Stimulated activated CD4-positive, alpha-beta T cell treated with anti-CD3 and anti-CD28 coated beads, Interleukin-1b, Interleukin-23, amount 100 ng/mL, for 4 hours (primary cell): Measurements from ENCODE around the gene CRIM1.

Source experiments
- DNase-seq, 2 donors: peaks; one replicate each; pipeline ENCODE4 v3.0.0-alpha.2; 2020; ENCODE audit warnings: low read depth in 2 of 2

CRIM1 gene

DNA sequence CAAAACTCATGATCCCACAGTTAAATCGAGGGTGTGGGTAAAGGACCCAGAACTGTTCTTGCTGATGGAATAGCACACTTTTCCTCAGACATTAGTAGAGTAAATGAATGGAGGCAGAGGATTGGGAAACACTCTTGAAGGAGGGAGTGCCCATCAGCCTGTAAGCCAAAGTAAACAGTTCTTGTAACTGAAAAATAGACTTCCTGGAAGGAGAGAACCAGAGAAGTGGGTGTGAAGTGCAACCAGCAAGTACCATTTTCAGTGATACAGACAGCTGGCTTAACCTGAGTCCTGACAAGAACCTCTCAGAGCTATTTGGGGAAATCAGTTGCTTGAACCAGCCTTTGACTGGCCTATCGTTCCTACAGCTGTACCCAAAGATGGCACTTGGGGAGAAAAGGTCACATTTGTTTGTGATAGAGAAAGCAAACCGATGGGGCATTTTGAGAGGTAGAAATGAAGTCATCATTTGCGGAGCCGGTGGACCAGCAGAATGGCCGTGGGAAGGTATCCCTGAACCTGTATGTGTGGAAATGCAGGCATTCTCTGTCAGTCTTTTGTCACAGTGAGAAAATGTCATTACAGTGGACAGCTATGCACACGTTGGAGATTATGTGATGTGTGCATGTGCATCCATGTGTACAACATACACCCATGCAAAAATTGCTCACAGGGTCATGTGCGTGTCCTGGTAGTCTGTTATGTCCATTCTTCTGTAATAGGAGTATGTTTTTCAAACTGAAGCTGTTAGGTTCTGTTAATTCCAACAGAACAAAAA lies 17.8 kb downstream of the CRIM1 start:
- no peak for DNase-seq

DNA sequence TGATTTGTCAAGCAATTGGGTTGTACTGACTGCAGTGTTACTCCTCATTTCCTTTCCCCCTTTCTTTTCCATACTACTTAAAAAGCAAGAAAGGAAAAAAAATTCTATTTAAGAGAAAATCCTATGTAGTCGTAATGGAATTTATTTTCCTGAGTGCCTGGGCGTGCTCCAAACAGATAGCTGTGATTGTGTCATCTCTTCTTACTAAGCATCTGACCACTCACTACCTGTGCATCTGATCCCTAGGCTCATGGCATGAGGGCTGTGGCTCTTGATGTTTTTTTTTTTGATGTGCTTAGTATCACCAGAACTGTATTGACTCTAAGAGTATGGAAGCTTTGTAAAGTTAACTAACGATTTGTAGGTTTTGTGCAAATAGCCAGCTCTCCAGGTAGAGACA lies 19.0 kb downstream of the CRIM1 start:
- DNase-seq: no peak

DNA sequence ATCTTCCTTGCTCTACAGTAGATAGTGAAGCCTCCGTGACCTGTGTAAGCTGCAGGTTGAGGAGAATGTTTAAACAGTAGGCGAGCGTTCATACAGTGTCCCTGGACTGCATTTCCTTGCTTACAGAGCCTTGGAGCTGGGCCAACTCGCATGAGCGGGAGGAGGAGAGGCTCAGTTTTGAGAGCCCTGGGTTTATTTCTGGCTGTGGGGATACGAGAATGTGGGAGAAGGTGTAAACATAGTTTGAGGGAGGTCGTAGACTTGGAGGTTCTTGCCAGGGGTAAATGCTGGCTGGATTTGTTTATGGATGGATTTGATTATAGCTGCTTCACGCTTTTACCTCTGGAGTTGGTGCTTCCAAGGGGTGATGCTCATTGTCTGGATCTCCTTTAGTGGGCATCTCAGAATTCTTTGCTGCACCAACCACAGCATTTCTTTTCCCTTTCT lies 20.8 kb downstream of the CRIM1 start:
- no peak for DNase-seq

DNA sequence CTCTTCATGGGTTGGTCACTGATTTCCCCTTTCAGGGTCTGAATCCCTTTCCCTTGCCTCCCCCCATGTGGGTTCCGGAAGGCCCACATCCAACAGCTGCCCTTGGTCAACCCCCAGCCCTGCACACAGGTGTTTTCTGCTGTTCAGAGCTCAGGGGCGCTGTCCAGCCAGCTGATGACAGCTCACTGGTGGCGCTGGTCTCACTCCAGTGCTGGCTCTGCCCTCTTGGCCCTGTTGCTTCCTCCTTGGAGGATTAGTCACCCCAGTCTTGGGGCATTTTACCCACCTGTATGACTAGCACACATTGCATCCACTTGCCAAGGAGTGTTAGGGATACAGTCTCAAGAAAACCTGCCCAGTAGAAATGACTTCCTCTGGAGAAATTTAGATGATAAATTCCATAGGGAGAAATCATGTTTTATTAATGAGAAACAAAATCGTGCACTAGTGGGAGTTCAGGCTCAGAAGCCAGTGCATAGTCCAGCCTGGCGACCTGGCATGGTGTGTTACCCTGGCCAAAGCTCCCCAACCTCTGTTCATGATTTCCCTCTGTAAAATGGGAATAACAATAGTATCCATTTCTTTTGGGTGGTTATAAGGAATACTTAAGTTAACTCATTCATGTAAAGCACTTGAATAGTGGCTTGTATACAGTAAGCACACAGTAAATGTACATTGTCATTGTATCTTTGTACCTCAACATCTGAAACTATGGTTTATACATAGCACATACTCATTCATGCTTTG lies 21.6 kb downstream of the CRIM1 start:
- DNase-seq: no peak

DNA sequence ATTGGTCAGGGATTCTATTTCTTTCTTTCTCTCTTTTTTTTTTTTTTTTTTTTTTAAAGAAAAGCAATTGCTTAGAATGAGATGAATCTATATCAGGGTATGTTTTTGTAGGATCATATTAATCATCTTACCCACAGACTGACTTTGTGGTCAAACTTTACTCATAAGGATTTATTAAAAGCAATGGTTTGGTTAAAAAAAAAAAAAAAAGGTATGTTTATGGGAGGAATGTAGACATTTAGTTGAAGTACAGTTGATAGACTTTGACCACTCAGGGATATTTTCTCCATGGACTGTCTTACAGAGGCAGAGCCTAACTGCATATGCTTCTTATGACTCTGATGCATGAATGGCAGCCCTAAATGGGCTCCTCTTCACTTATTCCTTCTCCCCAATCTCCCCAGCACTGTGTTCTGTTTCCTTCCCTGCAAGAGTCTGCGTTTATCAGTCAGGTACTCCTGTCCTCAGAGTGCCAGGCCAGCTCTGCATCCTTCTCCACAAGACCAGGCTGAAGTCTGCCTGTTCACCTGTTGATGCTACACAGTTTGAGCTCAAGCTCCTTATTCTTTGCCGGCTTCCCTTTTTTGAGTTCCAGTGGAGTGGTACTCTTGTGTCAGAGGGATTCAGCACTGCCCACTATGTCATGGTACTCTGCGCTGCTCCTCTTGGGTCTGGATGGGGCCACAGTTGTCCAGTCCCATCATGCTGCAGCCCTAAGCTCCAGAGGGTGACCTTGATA lies 24.3 kb downstream of the CRIM1 start:
- DNase-seq: no peak

DNA sequence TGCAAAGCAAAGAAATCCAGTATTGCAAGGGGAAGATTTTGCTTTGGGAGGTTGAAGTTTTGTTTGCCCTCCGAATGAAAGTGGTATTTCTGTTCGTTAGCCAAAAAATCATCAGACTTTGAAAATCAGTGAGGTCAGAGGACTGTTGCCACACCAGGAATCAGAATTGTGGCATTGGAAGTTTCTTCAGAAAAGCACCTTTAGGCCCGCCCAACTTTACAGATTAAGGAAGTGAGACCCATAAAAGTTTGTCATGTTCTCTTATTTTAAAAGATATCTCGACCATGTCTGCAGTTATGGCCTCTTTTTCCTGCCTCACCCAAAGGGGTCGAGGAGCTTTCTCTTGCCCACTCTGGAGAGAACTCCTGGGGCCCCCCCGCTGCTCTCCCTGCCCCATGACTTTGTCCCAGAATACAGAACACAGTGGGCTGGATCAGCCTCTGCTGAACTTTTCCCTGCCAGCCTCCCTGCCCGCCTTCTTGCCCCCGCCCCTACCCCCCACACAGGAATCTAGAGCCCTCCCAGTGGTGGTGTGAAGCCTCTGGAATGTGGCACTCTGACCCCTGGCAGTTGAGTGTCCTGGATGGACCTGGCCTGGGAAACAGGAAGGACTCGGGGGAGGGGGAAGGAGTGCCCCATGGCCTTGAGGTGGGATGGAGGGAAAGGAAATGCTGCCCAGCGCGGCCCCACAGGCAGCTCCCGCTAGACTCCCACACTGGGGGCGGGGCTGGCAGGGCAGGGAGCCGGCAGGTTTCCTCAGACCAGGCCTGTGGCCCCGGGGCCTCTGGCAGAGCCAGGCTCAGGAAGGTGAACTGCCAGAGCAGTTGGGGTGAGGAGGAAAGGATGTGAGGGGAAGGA lies 25.3 kb downstream of the CRIM1 start:
- no peak for DNase-seq

DNA sequence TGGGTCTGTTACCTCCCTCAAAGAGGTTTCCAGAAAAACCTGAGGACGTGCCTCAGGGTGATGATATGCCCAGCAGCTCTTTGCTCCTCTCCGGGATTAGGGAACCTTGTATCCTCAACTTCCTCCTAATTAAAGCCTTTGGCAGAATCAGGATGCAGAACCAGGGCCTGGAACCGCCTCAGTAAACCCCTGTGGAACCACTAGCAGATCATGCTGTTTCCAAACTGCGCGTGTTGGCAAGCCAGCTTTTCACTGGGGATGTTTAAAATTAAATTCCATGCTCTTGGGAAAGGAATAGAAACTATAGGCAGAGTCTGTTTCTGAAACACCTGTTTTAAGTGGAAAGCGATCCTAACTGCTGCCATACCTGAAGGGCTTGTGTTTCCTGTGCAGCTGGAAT lies 26.4 kb downstream of the CRIM1 start:
- no peak for DNase-seq

DNA sequence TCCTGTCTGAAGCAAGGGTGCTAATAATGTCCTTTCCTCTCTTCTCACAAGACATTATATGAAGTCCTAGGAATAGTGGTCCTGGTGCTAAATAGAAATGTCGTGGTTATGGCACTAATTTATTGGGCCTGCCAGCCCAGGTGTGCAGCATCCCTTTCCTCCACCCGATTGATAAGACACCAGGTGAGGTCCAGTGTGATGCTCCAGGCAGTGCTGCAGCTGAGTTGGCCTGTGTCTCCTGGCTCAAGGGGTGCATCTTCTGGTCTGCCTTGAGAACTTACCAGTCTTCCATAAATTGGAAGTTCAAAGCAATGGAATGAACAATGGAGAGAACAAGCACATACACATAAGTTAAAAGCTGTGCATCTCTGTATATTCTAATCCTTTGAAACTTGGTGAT lies 26.9 kb downstream of the CRIM1 start:
- no peak for DNase-seq

DNA sequence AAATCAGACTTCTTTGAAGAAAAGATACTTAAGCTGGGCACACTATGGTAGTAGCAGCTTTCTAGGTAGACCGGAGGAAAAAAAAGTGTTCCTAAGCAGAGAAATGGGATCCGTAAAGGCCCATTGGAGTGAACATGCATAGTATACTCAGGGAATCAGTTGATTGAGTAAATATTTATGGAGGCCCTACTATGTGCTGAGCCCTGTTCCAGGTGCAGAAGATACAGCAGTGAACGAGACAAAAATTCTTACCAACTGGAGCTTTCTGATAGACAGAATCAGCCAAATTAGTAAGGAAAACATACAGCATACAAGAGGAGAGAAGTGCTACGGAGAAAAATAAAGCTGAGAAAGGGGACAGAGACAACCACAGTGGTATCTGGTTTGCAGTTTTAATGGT lies 28.1 kb downstream of the CRIM1 start:
- DNase-seq: no peak

DNA sequence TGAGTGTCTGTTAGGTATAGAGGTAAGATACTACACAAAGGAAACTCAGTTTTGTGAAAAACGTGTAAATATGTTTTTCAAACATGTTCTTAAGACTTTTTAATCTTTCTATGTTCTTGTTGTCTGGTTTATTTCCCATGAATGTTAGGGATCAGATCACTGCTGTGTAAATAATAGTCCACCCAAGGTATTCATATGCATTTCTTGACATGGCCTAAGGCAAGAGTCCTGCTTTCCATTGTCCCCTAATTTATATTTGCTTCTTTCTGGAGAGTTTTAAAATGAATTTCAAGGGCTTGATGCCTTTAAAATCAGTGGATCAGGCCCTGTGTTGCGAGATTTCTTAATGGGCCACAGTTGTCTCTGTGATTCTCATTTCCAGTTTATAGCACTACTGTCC lies 28.9 kb downstream of the CRIM1 start:
- no peak for DNase-seq

DNA sequence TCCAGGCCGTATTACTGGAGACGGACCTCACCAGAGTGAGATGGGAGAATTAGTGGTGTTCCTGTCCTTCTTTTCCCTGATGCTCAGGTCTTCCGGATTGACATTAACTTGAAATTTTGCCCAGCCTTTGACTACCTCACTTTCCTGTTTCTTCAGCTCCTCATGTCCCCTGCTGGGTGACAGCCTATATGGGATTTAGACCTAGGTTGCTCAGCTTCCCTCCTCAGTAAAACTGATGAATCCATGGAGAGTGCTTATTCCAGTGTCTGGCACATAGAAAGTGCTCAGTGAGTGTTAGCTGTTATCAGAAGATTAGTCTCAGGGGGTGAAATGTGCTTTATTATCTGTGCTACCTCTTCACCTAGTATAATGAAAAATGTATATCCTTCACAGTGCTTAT lies 30.0 kb downstream of the CRIM1 start:
- DNase-seq: no peak

DNA sequence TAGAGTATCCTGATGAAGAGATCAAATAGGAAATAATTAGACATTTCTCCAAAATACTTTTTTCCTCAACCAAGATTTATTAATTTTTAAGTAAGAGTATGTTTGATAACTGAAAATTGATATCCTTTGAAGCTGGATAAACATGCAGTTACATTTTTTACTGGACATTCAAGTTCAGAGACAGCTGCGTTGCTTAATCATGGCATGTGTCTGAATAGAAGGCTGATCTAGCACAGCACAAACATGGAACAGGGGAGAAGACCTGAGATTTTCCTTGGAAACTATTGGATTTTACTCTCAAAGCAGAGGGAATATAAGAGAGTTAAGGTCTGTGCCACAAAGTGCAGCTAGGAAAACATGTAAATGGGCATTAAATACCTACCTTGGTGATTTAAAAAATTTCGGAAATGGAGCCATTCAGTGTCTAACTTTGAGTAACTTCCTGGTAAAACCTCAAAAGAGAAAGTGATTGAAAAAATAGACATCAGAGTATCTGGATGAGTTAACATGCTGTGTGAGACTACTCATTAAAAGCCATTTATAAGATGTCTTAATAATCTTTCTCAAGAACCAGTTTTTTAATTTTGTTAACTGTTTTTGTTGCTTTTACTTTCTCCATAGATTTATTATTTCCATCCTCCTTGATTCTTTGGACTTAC lies 31.8 kb downstream of the CRIM1 start:
- DNase-seq: no peak

DNA sequence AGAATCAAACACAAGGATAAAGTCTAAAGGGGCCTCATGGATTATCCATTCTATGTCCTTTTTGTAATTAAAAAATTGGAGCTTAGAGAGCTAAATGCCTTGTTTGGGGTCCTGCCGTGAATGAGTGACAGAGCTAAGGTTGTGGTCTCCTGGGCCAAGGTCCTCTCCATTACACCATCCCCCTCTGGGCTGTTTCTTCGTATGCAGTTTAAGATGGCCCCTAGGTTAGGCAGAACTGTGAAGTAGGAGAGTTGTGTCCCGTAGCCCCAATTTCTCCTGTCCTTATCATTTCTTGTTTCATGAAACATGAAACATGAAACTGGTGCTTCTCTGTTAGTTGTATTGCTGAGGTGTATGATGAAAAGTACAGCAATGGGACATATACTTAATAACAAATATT lies 32.9 kb downstream of the CRIM1 start:
- DNase-seq: no peak

DNA sequence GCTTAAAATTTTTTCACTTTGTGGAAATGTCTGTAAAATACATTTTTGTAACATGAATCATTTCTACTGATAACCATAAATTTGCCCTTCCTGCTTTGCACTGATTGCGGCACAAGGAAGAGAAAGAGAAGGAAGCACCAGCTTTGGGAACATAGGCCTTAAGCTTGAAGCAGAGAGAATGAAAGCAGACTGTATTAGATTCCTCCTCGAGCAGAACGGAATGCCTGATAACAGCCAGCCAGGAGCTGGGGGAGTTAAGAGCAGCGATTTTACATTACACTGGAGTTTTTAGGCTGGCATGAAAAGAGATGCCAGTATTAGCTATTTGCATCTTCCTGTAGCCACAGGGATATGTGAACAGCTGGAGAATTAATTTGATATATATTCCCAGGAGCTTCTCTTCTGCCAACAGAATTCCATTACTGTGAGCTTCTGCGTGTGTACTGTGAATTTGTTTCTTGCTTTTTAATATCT lies 33.5 kb downstream of the CRIM1 start:
- DNase-seq: no peak

DNA sequence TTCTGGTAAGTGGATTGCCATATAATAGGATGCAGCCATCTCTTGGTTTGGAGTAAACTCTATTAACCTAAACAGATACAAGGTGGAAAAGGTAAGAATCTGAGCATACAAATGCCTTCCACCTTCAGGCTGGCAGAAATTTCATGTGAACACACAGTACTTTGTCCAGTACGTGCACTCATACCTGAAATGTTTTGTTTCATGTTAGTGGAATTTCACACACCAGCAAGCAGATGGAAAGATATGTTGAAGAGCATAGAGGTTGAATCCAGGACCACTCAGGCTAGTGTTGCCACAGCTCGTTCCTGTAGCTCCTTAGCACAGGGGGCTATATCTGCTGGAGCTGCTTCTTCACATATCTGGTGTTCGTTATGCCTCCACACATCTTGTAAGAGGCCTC lies 34.0 kb downstream of the CRIM1 start:
- no peak for DNase-seq

DNA sequence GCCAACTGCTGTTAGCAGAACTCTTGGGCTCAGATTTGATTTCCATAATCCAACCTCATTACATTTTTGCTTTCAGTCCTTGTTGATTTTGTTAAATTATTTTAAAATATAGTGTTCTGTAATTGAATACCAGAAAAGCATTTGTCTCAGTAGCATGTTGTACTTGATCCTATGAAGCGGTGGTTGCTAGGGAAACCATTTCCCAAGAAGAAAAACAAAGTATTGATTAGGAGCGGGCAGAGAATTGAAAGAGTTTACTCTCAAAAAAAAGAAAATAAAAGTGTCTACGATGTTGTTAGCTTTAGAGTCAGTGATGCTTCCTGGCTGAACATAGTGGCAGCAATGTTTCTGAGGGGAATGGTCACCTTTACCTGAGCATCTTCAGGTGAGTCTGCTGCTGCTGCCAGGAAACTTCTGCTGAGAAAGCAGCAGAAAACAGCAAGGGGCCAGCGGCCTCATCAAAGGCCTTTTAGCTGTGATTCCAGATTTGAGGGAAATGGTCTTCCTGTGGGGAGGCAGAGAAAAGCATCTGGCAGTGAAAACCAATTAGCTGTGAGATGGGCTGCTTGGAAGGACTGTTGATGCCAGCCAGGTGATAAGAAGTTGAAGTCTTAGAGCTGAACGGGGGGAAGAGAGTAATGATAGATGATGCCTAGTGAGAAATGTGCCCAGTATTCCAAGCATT lies 37.1 kb downstream of the CRIM1 start:
- DNase-seq: no peak

DNA sequence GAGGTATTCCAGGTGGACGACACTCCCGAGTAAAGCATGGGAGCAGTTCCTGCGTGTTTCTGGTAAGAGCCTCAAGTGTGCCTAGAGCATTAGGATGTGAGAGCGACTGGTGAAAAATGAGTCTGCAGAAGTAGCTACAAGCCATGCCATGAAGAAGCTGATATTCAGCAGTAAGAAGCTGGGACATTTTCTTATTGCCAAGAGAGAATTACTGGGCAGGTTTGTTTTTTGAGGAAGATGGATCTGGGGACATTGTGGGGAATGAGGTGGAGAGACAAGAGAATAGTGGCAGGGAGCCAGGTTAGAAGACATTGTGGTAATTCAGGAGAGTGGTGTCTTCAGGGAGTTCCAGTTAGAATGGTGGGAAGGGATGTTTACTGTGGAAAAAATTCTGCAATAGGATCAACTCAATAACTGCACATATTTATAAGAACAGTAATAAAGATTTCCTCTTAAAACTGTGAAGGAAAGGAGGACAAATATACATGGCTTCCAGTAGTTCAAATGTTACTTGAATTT lies 38.2 kb downstream of the CRIM1 start:
- no peak for DNase-seq

DNA sequence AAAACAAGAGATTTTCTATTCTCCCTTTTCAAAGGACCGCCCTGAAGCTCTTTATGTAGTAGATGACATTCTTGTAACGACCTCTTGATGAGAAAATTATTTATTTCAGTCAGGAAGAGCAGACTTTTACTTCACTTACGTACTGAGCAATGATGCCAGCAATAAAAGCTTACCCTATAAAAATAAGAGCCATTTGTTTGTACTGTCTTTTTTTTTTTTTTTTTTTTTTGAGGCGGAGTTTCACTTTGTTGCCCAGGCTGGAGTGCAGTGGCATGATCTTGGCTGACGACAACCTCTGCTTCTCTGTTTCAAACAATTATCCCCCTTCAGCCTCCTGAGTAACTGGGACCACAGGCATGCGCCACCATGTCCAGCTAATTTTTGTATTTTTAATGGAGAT lies 39.2 kb downstream of the CRIM1 start:
- DNase-seq: no peak

DNA sequence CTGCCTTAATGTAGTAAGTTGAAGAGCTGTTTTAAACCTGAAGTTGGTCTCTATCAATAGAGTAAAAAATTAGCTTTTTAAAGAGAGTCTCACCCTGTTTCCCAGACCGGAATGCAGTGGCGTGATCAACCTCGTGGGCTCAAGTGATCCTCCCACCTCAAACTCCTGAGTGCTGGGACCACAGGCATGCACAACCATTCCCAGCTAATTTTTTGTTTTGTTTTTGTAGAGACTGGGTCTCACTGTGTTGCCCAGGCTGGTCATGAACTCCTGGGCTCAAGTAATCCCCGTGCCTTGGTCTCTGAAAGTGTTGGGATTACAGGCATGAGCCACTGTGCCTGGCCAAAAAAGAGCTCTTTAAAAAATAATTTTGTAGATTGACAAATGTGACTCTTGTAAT lies 40.3 kb downstream of the CRIM1 start:
- no peak for DNase-seq

DNA sequence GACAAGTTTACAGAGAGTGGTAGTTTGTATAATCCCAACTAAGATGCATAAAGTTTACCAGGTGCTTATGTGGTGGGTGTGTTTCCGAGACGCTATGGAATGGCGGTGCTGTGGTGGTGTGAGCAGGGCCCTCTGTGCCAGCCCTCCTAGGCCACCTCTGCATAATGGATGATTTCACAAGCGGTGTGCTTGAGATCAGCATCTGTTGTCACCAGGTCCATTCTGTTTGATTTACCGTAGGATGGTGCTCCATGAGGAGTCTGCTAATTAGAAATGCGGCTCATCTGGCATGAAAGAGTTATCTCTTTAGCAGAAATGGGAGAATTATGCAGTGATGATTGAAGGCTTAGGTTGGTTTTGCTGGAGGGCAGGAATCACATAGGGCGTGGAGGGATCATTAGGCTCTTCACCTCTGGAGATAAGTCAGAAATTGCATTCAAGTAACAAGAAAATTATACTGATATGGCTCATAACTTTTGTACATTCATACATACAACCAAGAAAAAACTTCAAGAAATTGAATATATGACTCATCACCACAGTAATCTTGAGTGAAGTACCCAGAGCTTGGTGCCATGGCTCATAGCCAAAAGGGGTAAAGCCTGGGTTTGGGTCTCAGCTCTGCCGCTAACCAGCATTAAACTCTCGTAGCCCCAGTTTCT lies 41.4 kb downstream of the CRIM1 start:
- DNase-seq: no peak
